ENCODE measurements around the gene ADTRP. TPM values are rescaled to one million over a fixed set of nuclear protein-coding genes. Genes with fewer than 3 reads are reported as not detected.

Gene ADTRP
- total and polyA plus RNA-seq, 8 donors, result 0.65 to 11.4 (median 1.4) TPM

DNA sequence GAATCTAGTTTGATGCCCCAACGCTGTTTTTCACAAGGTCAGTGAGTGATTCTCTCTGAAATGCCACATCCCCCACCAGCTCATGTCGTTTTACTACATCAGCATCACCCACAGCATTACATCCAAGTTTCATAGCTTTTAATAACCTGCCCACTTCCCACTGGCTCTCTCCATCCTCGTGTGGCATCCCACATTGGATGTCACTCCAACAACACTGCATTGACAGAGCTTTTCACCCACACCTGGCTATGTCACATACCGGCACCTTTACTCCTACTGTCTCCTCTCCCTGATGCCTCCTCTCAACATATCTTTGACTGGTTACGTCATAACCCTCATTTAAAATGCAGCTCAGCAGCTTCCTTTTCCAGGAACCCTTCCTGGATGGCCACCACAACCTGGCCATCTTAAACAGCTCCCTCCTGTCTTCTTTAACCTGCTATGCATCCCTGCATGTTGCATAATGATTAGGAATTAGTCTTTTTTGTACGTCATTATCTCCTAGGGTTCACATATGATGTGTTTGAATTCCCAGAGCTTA is 5.0 kb upstream of the ADTRP start:
- DNase-seq (no peak), ATAC-seq (no peak)
- Histone ChIP-seq H3K36me3 (no peaks in the 10 kb centered on the region), H3K4me3 (no peak overlapping the region), H3K4me1 (peaks cover 0 to 9% of the 10 kb centered on the region in 2 donors), H3K27me3 (no peaks in the 10 kb centered on the region), H3K27ac (no peak overlapping the region), H3K9me3 (no peaks in the 10 kb centered on the region)
- intact Hi-C loops (cut with DNase I), result no loop called here
- TF ChIP-seq, protein P1, sequence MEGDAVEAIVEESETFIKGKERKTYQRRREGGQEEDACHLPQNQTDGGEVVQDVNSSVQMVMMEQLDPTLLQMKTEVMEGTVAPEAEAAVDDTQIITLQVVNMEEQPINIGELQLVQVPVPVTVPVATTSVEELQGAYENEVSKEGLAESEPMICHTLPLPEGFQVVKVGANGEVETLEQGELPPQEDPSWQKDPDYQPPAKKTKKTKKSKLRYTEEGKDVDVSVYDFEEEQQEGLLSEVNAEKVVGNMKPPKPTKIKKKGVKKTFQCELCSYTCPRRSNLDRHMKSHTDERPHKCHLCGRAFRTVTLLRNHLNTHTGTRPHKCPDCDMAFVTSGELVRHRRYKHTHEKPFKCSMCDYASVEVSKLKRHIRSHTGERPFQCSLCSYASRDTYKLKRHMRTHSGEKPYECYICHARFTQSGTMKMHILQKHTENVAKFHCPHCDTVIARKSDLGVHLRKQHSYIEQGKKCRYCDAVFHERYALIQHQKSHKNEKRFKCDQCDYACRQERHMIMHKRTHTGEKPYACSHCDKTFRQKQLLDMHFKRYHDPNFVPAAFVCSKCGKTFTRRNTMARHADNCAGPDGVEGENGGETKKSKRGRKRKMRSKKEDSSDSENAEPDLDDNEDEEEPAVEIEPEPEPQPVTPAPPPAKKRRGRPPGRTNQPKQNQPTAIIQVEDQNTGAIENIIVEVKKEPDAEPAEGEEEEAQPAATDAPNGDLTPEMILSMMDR (IDR thresholded peaks at IDR 0.05), result no peak

DNA sequence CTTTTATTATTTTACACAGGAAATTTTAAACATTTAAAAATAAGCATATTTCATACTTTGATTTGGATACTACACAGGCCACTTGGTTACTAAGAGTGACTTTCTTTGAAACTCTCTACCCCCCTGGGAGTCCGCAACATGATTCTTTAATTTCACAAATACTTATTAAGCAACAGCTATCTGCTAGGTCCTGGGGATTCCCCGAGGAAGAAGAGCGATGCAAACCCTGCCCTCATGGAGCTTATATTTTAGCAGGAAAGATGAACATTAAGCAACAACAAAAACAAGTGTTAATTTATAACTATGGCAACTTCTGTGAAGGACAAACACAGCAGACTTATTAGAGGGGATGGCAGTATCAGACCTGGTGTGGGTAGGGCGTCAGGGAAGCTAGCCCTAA is 3.9 kb upstream of the ADTRP start:
- ATAC-seq, result no peak
- Histone ChIP-seq H3K4me1 (peaks cover 0 to 9% of the 10 kb centered on the region in 2 donors), H3K4me3 (no peak overlapping the region), H3K27ac (no peak overlapping the region), H3K36me3 (no peaks in the 10 kb centered on the region), H3K9me3 (no peaks in the 10 kb centered on the region), H3K27me3 (no peaks in the 10 kb centered on the region)
- DNase-seq, result no peak
- intact Hi-C loops (cut with DNase I), result no loop called here
- TF ChIP-seq, protein P1 (IDR thresholded peaks at IDR 0.05), result no peak

DNA sequence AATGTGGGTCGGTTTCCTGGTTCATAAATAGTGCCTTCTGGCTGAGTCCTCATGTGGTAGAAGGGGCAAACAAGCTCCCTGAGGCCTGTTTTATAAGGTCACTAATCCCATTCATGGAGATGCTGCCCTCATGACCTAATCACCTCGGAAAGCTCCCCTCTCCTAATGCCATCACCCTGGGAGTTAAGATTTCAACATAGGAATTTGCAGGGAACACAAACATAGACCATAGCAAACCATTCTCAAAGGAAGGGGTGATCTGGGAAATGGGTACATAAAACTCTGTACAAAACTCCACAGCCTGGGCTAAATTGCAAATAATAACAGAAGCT is 1.5 kb upstream of the ADTRP start:
- TF ChIP-seq, protein P1 (IDR thresholded peaks at IDR 0.05), result no peak
- Histone ChIP-seq H3K27me3 (no peaks in the 10 kb centered on the region), H3K9me3 (no peaks in the 10 kb centered on the region), H3K27ac (no peak overlapping the region), H3K4me1 (peaks cover 0 to 9% of the 10 kb centered on the region in 2 donors), H3K36me3 (no peaks in the 10 kb centered on the region), H3K4me3 (no peak overlapping the region)
- ATAC-seq (no peak), DNase-seq (no peak)
- intact Hi-C loops (cut with DNase I), result no loop called here

DNA sequence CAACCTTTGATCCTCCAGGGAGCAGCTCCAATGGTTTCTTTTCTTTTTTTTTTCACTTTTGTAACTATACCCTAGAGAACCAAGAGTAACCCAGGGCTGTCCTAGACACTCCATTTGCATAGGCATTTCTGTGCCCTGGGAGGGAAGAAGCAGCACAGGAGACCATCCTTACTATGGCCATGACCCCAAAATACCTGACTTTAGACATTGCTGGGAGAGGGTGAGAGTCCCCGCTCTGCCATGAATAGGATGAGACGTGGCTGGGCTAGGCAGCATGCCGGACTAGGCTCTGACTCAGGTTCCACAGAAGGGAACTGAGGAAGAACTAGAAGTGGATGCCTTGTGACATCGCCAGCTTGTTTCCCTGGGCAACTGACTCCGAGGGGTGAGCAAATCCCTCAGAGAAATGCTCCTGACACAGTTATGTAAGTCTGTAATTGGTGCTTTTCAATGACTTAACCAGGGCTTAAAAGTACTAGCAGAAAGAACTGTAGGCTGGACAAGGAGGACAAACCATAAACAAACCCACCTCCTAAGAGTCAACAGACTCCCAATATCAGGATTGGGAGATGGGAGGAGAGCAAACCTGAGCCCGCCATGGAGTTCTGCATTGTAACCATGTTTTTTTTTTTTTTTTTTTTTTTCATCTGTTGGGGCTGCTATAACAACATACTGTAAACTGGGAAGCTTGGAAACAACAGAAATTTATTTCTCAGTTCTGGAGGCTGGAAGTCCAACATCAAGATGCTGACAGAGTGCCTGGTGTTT is 910 bp upstream of the ADTRP start:
- ATAC-seq (peak; percentile 56), DNase-seq (peak in 1 of 4 donors; percentile 57)
- Histone ChIP-seq H3K4me1 (peaks cover 0 to 9% of the 10 kb centered on the region in 2 donors), H3K27me3 (no peaks in the 10 kb centered on the region), H3K27ac (no peak overlapping the region), H3K9me3 (no peaks in the 10 kb centered on the region), H3K36me3 (no peaks in the 10 kb centered on the region), H3K4me3 (no peak overlapping the region)
- TF ChIP-seq, protein P1 (IDR thresholded peaks at IDR 0.05), result no peak
- intact Hi-C loops (cut with DNase I), result no loop called here

DNA sequence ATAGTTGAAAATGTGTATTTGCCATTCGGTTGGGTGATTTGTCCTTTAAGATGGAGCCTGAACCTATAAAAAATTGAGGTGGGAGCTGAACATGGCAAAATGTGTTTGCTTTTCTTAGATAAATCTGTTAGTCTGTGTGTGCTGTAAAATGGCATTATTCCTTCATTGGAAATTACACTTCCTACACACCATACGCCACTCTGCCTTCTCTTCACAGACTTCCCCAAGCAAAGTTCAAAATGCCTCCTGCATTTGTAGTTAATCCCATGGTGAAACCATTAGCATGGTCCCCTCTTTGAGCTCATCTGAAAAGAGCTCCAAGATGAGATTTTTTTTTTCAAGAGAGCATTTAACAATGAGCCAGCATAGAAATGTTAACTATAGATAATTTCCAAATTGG is 567 bp downstream of the ADTRP start:
- no peak for ATAC-seq
- intact Hi-C loops (cut with DNase I), result no loop called here
- Histone ChIP-seq H3K4me1 (peaks cover 0 to 9% of the 10 kb centered on the region in 2 donors), H3K27me3 (no peaks in the 10 kb centered on the region), H3K4me3 (no peak overlapping the region), H3K36me3 (no peaks in the 10 kb centered on the region), H3K27ac (peak overlapping the region in 1 of 2 donors; percentile 9), H3K9me3 (no peaks in the 10 kb centered on the region)
- no peak for DNase-seq
- TF ChIP-seq, protein P1 (IDR thresholded peaks at IDR 0.05), result no peak
